ENCODE results near the gene ABCD2.

GRCh38 chr12:39647383-39647782 lies 27.8 kb upstream of the ABCD2 start:
- TF ChIP-seq BHLHE40 (IDR thresholded peaks at IDR 0.05; ENCODE audit: borderline replicate concordance), result no peak
- TF ChIP-seq FOXM1 (IDR thresholded peaks at IDR 0.05; ENCODE audit: borderline replicate concordance), result no peak
- TF ChIP-seq ELF4 (IDR thresholded peaks at IDR 0.05), result no peak
- TF ChIP-seq FOXA1 (IDR thresholded peaks at IDR 0.05), result no peak
- no peak for TF ChIP-seq TARDBP (IDR thresholded peaks at IDR 0.05)
- TF ChIP-seq ZNF384 (IDR thresholded peaks at IDR 0.05), result no peak
- TF ChIP-seq L3MBTL2 (conservative IDR thresholded peaks at IDR 0.05), result no peak
- no peak for TF ChIP-seq ARNT (IDR thresholded peaks at IDR 0.05)
- no peak for TF ChIP-seq NFRKB (IDR thresholded peaks at IDR 0.05)
- TF ChIP-seq PKNOX1 (IDR thresholded peaks at IDR 0.05), result no peak
- no peak for TF ChIP-seq FOXK2 (IDR thresholded peaks at IDR 0.05)
- TF ChIP-seq CTBP1 (IDR thresholded peaks at IDR 0.05; ENCODE audit: borderline replicate concordance), result no peak
- TF ChIP-seq SUZ12 (IDR thresholded peaks at IDR 0.05), result no peak
- no peak for TF ChIP-seq SP1 (IDR thresholded peaks at IDR 0.05)

Measured in HEK293T (cell line).